SK-N-MC (cell line): ENCODE results near the gene PSEN1.
A peak's percentile ranks its signal among the peaks of the same experiment; 100 is the strongest.

Experiments used
- DNase-seq: peaks from one replicate; pipeline ENCODE4 v3.0.0-alpha.2; 2011; ENCODE audit warnings: low read depth, low spot score
- H3K27ac ChIP-seq: fragments of 200-600 bp; sonication (generic); 2 replicates; pipeline ENCODE4 v1.5.1; 2016; ENCODE audit warnings: mixed run types
- H3K36me3 ChIP-seq: fragments of 200-600 bp; sonication (generic); 2 replicates; pipeline ENCODE4 v1.6.1; 2017; ENCODE audit warnings: antibody characterized with exemption, low read length, mixed read lengths; ENCODE audit not compliant: insufficient read depth
- H3K4me3 ChIP-seq: fragments of 200-600 bp; sonication (generic); 2 replicates; pipeline ENCODE4 v1.5.1; 2016
- H3K9ac ChIP-seq: fragments of 200-600 bp; sonication (generic); 2 replicates; pipeline ENCODE4 v1.8.0; 2017; ENCODE audit warnings: mixed run types, mixed read lengths; ENCODE audit not compliant: insufficient read length
- H3K9me3 ChIP-seq: fragments of 200-600 bp; sonication (generic); 2 replicates; pipeline ENCODE4 v1.6.1; 2017; ENCODE audit warnings: low read depth, mild to moderate bottlenecking, antibody characterized with exemption, low read length, moderate library complexity, mixed read lengths
- EZH2 ChIP-seq: fragments of 200-600 bp; sonication (generic); IDR thresholded peaks from one replicate; pipeline ENCODE4 v1.6.1; 2017; ENCODE audit warnings: antibody characterized with exemption
- FOXP2 ChIP-seq: optimal IDR thresholded peaks from 2 replicates; pipeline ENCODE3; 2011; ENCODE audit warnings: mild to moderate bottlenecking, moderate library complexity; ENCODE audit not compliant: insufficient read depth; ENCODE audit errors: extremely low read length, control extremely low read depth
- POLR2AphosphoS5 ChIP-seq: IDR thresholded peaks from 2 replicates; pipeline ENCODE4 v1.6.1; 2012; ENCODE audit warnings: mild to moderate bottlenecking, low read depth, low read length, borderline replicate concordance

PSEN1 gene

DNA sequence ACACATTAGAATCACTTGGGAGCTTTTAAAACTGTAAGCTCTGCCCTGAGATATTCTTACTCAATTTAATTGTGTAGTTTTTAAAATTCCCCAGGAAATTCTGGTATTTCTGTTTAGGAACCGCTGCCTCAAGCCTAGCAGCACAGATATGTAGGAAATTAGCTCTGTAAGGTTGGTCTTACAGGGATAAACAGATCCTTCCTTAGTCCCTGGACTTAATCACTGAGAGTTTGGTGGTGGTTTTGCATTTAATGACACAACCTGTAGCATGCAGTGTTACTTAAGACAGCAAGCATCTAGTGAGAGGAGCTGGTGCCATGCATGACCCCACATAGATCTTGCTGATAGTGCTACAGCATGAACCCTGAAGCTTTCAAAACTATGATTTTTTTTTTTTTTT, 81.1 kb downstream of the PSEN1 start:
- no peaks in the 10 kb centered on the region for H3K9me3 ChIP-seq
- H3K9ac ChIP-seq = no peak overlapping the region
- DNase-seq = no peak
- no peak for TF ChIP-seq EZH2
- no peak for TF ChIP-seq FOXP2
- TF ChIP-seq POLR2AphosphoS5 = no peak
- no peak overlapping the region for H3K4me3 ChIP-seq
- peaks cover 30% of the 10 kb centered on the region for H3K36me3 ChIP-seq
- no peak overlapping the region for H3K27ac ChIP-seq

DNA sequence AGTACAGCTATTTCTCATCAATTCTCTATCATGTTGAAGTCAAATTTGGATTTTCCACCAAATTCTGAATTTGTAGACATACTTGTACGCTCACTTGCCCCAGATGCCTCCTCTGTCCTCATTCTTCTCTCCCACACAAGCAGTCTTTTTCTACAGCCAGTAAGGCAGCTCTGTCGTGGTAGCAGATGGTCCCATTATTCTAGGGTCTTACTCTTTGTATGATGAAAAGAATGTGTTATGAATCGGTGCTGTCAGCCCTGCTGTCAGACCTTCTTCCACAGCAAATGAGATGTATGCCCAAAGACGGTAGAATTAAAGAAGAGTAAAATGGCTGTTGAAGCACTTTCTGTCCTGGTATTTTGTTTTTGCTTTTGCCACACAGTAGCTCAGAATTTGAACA, 83.8 kb downstream of the PSEN1 start:
- Histone ChIP-seq H3K9me3 (no peaks in the 10 kb centered on the region), H3K4me3 (no peak overlapping the region), H3K9ac (no peak overlapping the region), H3K36me3 (peaks cover 14% of the 10 kb centered on the region), H3K27ac (no peak overlapping the region)
- DNase-seq = no peak
- TF ChIP-seq EZH2 (no peak), POLR2AphosphoS5 (no peak), FOXP2 (no peak)

DNA sequence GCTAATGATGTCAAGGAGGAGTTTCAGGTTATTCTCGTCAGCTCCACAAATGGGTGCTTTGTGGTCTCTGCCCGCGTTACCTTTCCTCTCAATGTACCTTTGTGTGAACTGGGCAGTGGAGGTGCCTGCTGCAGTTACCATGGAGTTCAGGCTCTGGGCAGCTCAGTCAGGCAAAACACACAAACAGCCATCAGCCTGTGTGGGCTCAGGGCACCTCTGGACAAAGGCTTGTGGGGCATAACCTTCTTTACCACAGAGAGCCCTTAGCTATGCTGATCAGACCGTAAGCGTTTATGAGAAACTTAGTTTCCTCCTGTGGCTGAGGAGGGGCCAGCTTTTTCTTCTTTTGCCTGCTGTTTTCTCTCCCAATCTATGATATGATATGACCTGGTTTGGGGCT, 84.3 kb downstream of the PSEN1 start:
- no peaks in the 10 kb centered on the region for H3K9me3 ChIP-seq
- DNase-seq = no peak
- H3K9ac ChIP-seq = no peak overlapping the region
- H3K27ac ChIP-seq = no peak overlapping the region
- no peak for TF ChIP-seq POLR2AphosphoS5
- TF ChIP-seq EZH2 = no peak
- TF ChIP-seq FOXP2 = no peak
- no peak overlapping the region for H3K4me3 ChIP-seq
- H3K36me3 ChIP-seq = peaks cover 14% of the 10 kb centered on the region

DNA sequence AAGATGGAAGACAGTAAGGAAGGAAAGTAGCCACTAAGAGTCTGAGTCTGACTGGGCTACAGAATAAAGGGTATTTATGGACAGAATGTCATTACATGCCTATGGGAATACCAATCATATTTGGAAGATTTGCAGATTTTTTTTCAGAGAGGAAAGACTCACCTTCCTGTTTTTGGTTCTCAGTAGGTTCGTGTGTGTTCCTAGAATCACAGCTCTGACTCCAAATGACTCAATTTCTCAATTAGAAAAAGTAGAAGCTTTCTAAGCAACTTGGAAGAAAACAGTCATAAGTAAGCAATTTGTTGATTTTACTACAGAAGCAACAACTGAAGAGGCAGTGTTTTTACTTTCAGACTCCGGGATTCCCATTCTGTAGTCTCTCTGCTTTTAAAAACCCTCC, 85.6 kb downstream of the PSEN1 start:
- DNase-seq = no peak
- H3K27ac ChIP-seq = no peak overlapping the region
- H3K36me3 ChIP-seq = peaks cover 12% of the 10 kb centered on the region
- H3K9me3 ChIP-seq = no peaks in the 10 kb centered on the region
- H3K9ac ChIP-seq = no peak overlapping the region
- H3K4me3 ChIP-seq = no peak overlapping the region
- TF ChIP-seq EZH2 (no peak), POLR2AphosphoS5 (no peak), FOXP2 (no peak)

DNA sequence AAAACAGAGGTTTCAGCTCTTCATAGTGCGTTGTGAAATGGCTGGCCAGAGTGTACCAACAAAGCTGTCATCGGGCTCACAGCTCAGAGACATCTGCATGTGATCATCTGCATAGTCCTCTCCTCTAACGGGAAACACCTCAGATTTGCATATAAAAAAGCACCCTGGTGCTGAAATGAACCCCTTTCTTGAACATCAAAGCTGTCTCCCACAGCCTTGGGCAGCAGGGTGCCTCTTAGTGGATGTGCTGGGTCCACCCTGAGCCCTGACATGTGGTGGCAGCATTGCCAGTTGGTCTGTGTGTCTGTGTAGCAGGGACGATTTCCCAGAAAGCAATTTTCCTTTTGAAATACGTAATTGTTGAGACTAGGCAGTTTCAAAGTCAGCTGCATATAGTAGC, 86.7 kb downstream of the PSEN1 start:
- Histone ChIP-seq H3K27ac (no peak overlapping the region), H3K9me3 (no peaks in the 10 kb centered on the region), H3K4me3 (no peak overlapping the region), H3K9ac (no peak overlapping the region), H3K36me3 (peaks cover 4% of the 10 kb centered on the region; the same call in 1 of the 2 replicates)
- no peak for DNase-seq
- no peak for TF ChIP-seq POLR2AphosphoS5
- TF ChIP-seq FOXP2 = no peak
- no peak for TF ChIP-seq EZH2

DNA sequence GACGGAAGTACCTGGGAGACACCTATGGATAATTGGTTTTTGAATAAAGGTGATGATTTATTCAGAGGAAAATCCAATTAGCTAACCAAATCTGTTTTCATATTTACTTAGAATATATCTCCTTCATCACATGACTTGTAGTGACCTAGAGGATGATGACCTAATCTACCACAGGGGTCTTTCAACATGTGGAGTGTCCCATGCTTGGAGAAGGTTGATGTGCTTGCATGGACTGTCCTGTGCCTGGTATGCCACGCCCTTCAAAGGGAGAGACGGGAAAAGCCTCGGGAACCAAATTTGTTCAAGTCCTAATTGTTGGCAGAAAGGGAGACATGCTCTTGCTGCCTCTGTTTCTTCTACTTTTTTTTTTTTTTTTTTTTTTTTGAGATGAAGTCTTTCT, 89.2 kb downstream of the PSEN1 start:
- H3K27ac ChIP-seq = no peak overlapping the region
- H3K4me3 ChIP-seq = no peak overlapping the region
- TF ChIP-seq EZH2 (no peak), FOXP2 (no peak), POLR2AphosphoS5 (no peak)
- no peak overlapping the region for H3K9ac ChIP-seq
- H3K36me3 ChIP-seq = no peaks in the 10 kb centered on the region
- no peaks in the 10 kb centered on the region for H3K9me3 ChIP-seq
- no peak for DNase-seq

DNA sequence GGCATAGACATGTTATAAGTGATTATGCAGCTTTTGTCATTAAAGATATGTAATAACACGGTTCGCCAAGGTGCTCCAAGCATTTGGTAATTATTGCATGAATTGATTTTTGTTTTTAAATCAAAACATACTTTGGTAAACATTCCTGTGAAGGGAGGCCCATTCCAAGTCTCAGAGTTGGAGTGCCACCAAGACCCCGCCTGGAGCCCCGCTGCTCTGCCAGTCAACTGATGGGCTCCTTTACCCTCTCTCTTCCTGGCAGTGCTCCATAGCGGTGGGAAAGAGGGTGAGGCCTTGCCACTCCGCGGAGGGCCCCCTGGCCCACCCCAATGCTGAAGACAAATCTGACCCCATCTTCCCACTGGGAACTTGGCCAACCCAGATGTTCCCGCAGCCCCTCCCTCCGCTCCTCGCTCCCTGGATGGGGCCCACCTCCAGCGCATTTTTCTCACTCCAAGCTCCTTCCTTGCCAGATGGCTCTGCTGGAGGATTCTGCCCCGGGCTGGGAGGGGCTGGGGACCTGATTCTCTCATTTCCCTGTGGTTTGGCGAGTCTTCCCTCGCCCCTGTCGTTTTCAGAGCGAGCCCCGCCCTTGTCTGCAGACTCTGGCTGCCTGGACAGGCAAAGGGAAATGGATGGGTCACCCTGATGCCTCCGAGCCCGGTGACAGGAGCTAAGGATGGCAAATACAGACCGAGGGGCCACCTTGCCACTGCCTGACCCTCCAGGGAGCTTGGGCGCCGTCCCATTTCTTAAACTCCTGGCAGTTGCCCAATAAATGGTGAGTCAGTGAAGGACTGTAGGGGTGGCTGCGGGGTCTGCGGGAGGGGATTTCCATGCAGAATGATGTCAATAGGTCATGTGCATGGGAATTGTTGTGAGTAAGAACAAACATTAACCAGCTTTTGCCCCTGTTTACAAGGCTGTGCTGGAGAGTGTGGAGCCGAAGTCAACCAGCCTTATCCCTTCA, 91.8 kb downstream of the PSEN1 start:
- H3K9ac ChIP-seq = no peak overlapping the region
- TF ChIP-seq EZH2 (no peak), FOXP2 (no peak), POLR2AphosphoS5 (no peak)
- no peaks in the 10 kb centered on the region for H3K36me3 ChIP-seq
- no peaks in the 10 kb centered on the region for H3K9me3 ChIP-seq
- no peak for DNase-seq
- H3K27ac ChIP-seq = peak overlapping the region; percentile 26; the same call in 1 of the 2 replicates
- peak overlapping the region; percentile 50; the same call in 1 of the 2 replicates for H3K4me3 ChIP-seq

DNA sequence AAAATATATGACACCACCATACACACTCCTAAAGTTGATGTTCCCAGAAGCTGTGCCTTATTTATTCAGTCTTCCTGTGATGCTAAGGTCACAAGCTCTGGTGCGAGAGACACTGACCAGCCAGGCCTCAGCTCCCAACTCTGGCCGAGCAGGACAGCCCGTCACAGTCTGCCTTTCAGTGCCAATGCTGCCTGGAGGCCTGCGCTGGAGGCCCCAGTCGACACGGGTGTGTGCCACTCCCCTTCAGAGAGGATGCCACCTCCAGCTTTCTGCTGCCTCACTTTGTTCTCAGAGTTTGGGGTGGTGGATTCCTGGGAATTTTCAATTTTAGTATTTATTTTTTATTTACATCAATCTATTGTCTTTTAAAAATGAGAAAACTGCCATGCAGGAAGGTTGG, 93.7 kb downstream of the PSEN1 start:
- no peaks in the 10 kb centered on the region for H3K36me3 ChIP-seq
- H3K27ac ChIP-seq = no peak overlapping the region
- no peak overlapping the region for H3K9ac ChIP-seq
- DNase-seq = no peak
- H3K9me3 ChIP-seq = no peaks in the 10 kb centered on the region
- TF ChIP-seq POLR2AphosphoS5 (no peak), EZH2 (no peak), FOXP2 (no peak)
- no peak overlapping the region for H3K4me3 ChIP-seq
